Smooth muscle cell (in vitro differentiated cells): ENCODE results near the gene HECA. TPM values are rescaled to one million over a fixed set of nuclear protein-coding genes. Genes with fewer than 3 reads are reported as not detected.

Experiments
- DNase-seq: peaks from one replicate; lab custom pipeline; 2025; ENCODE audit not compliant: unreplicated experiment; lab: John Stamatoyannopoulos, UW
- H2AFZ ChIP-seq: fragments of 200-600 bp; sonication (generic); 2 replicates; pipeline ENCODE4 v1.6.0; 2016; ENCODE audit warnings: antibody characterized with exemption, low read depth, mild to moderate bottlenecking
- H3F3A ChIP-seq: fragments of 200-600 bp; sonication (generic); 2 replicates; pipeline ENCODE4 v1.6.0; 2017; ENCODE audit warnings: antibody characterized with exemption, low read depth
- H3K27ac ChIP-seq: fragments of 200-600 bp; sonication (generic); 2 replicates; pipeline ENCODE4 v1.5.1; 2016; ENCODE audit warnings: low read depth, mild to moderate bottlenecking
- H3K27me3 ChIP-seq: fragments of 200-600 bp; sonication (generic); 2 replicates; pipeline ENCODE4 v1.6.1; 2016; ENCODE audit warnings: low read depth, mild to moderate bottlenecking
- H3K36me3 ChIP-seq: fragments of 200-600 bp; sonication (generic); 2 replicates; pipeline ENCODE4 v1.5.1; 2016; ENCODE audit warnings: low read depth
- H3K4me1 ChIP-seq: fragments of 200-600 bp; sonication (generic); 2 replicates; pipeline ENCODE4 v1.5.1; 2016; ENCODE audit warnings: low read depth
- H3K4me2 ChIP-seq: fragments of 200-600 bp; sonication (generic); 2 replicates; pipeline ENCODE4 v1.6.0; 2016; ENCODE audit warnings: mild to moderate bottlenecking
- H3K4me3 ChIP-seq: fragments of 200-600 bp; sonication (generic); 2 replicates; pipeline ENCODE4 v1.5.1; 2016; ENCODE audit warnings: mild to moderate bottlenecking
- H3K79me2 ChIP-seq: fragments of 200-600 bp; sonication (generic); 2 replicates; pipeline ENCODE4 v1.6.0; 2016; ENCODE audit warnings: low read depth, mild to moderate bottlenecking
- H3K9ac ChIP-seq: fragments of 200-600 bp; sonication (generic); 2 replicates; pipeline ENCODE4 v1.6.0; 2016; ENCODE audit warnings: low read depth
- H3K9me3 ChIP-seq: fragments of 200-600 bp; sonication (generic); replicated peaks from 2 replicates; pipeline ENCODE4 v1.5.1; 2016; ENCODE audit warnings: low read depth
- H4K20me1 ChIP-seq: fragments of 200-600 bp; sonication (generic); 2 replicates; pipeline ENCODE4 v1.6.0; 2016; ENCODE audit warnings: low read depth
- WGBS: methylation state at CpG from one replicate; pipeline ENCODE4 v1.1.7; 2016; ENCODE audit warnings: low lambda C conversion rate; 5-methylcytosine and 5-hydroxymethylcytosine counted together
- polyA plus RNA-seq: library from polyadenylated mRNA; unstranded; fragments of >200 nt; fragmentation: Nextera tagmentation; extraction: Ambion mirVana; gene quantifications from 2 replicates; pipeline ENCODE4 v1.2.1, GENCODE V29; 2016
- total RNA-seq: library from RNA; depleted of rRNA; stranded (reverse); fragments of >200 nt; gene quantifications from 2 replicates; pipeline ENCODE4 v1.2.3, GENCODE V29; 2014
- TF ChIP-seq, protein P1 (sequence below): fragments of 200-600 bp; sonication (generic); IDR thresholded peaks from 2 replicates; pipeline ENCODE4 v1.5.1; 2017; ENCODE audit warnings: borderline replicate concordance, mild to moderate bottlenecking, antibody characterized with exemption; ENCODE audit not compliant: insufficient read depth, poor library complexity, severe bottlenecking

The HECA gene
- total and polyA plus RNA-seq, 2 experiments from 2014 or later: 7.7 to 19.7 TPM

DNA sequence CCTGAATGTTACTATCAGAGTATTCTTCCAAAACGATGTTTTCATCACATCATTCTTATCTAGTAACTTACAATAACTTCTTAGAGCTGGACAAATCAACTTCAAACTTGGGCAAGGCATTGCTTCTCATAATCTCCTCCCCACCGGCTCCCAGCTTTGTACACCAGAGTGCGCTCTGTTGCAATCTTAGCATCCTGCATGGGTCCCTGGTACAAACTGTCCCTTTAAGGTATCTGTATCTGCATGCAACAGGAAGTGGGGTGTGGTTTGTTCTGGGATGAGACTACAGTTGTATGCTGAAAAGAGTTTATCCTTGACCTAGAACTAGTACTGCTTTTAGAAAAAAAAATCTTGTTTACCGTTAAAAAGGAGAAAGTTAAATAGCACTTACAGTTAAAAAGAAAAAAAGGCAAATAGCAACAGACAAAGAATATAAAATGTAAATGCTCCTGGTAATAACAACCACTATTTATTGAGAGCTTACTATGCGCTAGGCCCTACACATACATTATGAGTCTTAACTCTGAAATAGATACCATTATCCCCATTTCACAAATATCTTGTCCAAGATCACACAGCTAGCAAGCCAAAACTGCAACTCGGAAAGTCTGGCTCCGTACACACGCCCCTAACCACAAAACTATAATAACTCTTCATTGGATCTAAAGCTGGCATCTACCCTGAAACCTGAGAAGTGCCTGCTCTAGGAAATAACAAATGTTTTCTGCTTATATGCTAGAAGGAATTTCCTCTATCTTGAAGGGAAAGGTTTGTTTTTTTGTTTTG lies 9.8 kb upstream of the HECA start:
- WGBS: 59% methylated on average over 8 of the region's 8 CpGs
- Histone ChIP-seq H3K4me1 (no peaks in the 10 kb centered on the region), H3F3A (peaks cover 9% of the 10 kb centered on the region), H3K79me2 (no peaks in the 10 kb centered on the region), H3K27ac (no peak overlapping the region), H4K20me1 (no peaks in the 10 kb centered on the region), H3K9me3 (no peaks in the 10 kb centered on the region), H3K27me3 (no peaks in the 10 kb centered on the region), H2AFZ (no peak overlapping the region), H3K4me2 (peak overlapping the region; percentile 33), H3K36me3 (no peaks in the 10 kb centered on the region), H3K9ac (no peak overlapping the region), H3K4me3 (no peak overlapping the region)
- no peak for DNase-seq
- TF ChIP-seq, protein P1, sequence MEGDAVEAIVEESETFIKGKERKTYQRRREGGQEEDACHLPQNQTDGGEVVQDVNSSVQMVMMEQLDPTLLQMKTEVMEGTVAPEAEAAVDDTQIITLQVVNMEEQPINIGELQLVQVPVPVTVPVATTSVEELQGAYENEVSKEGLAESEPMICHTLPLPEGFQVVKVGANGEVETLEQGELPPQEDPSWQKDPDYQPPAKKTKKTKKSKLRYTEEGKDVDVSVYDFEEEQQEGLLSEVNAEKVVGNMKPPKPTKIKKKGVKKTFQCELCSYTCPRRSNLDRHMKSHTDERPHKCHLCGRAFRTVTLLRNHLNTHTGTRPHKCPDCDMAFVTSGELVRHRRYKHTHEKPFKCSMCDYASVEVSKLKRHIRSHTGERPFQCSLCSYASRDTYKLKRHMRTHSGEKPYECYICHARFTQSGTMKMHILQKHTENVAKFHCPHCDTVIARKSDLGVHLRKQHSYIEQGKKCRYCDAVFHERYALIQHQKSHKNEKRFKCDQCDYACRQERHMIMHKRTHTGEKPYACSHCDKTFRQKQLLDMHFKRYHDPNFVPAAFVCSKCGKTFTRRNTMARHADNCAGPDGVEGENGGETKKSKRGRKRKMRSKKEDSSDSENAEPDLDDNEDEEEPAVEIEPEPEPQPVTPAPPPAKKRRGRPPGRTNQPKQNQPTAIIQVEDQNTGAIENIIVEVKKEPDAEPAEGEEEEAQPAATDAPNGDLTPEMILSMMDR: peak; percentile 36

DNA sequence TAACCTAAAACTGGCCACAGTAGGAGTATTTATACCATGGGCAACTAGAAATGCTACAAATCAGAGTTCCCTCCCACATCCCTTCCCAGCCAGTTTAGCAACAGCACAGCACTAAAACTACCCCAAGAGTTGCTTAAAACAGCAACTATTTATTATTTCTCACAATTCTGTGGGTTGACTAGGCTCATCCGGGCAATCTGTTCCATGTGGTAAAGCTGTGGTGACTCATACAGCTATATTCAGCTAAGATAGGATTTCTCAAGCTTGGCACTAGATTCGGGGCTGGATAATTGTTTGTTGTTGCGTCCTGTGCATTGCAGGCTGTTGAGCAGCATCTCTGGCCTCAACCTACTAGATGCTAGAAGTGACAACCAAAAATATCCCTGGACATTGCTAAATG lies 8.6 kb upstream of the HECA start:
- Histone ChIP-seq H3K4me3 (no peak overlapping the region), H3F3A (peaks cover 9% of the 10 kb centered on the region), H3K9ac (no peak overlapping the region), H2AFZ (no peak overlapping the region), H3K4me1 (no peaks in the 10 kb centered on the region), H3K9me3 (no peaks in the 10 kb centered on the region), H3K27ac (no peak overlapping the region), H4K20me1 (no peaks in the 10 kb centered on the region), H3K4me2 (peak overlapping the region; percentile 11), H3K27me3 (no peaks in the 10 kb centered on the region), H3K79me2 (no peaks in the 10 kb centered on the region), H3K36me3 (no peaks in the 10 kb centered on the region)
- no peak for DNase-seq
- 13% methylated on average over 3 of the region's 3 CpGs for WGBS
- TF ChIP-seq, protein P1: no peak

DNA sequence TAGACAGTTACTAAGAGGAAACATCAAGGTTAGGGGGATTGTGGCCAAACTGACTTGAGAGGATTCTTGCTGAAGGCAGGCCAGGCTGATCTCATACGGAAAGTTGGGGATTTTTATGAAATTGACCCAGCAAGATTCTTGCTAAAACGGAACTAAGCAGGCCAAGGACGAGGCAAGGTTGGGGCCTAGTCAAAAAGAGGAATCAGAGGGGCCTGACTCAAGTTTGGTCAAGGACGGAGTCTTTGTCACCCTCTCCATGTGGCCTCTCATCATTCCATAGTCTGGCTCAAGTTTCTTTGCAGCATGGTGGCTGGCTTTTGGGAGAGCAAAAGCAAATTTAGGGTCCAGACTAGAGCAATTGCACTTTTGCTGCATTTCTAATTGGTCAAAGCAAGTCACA lies 7.9 kb upstream of the HECA start:
- no peaks in the 10 kb centered on the region for H3K36me3 ChIP-seq
- TF ChIP-seq, protein P1: no peak
- WGBS: 89% methylated on average over 4 of the region's 4 CpGs
- H3K27ac ChIP-seq: no peak overlapping the region
- no peaks in the 10 kb centered on the region for H4K20me1 ChIP-seq
- no peaks in the 10 kb centered on the region for H3K79me2 ChIP-seq
- H3K4me1 ChIP-seq: no peaks in the 10 kb centered on the region
- H3K9ac ChIP-seq: no peak overlapping the region
- no peak overlapping the region for H3K4me3 ChIP-seq
- no peak for DNase-seq
- no peak overlapping the region for H2AFZ ChIP-seq
- H3F3A ChIP-seq: peaks cover 9% of the 10 kb centered on the region
- no peaks in the 10 kb centered on the region for H3K27me3 ChIP-seq
- H3K4me2 ChIP-seq: no peak overlapping the region
- H3K9me3 ChIP-seq: no peaks in the 10 kb centered on the region

DNA sequence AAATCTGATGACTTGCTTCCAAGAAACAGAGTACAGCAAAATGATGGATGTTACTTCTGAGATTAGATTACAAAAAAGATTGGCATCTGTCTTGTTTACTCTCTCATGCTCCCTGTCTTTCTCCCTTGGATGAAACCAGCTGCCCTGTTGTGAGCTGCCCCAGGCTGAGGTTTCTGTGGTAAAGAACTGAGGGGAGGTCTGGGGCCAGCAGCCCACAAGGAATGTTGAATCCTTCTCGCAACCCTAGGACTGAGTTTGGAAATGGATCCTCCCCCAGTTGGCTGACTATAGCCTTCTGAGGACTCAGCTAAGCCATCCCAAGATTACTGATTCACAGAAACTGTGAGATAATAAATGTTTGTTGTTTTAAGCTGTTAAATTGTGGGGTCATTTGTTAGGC lies 5.6 kb upstream of the HECA start:
- Histone ChIP-seq H3K27ac (no peak overlapping the region), H4K20me1 (no peaks in the 10 kb centered on the region), H3K4me1 (no peaks in the 10 kb centered on the region), H3K27me3 (no peaks in the 10 kb centered on the region), H2AFZ (no peak overlapping the region), H3K79me2 (no peaks in the 10 kb centered on the region), H3K9ac (no peak overlapping the region), H3F3A (peaks cover 24% of the 10 kb centered on the region), H3K9me3 (no peaks in the 10 kb centered on the region), H3K4me3 (no peak overlapping the region), H3K36me3 (no peaks in the 10 kb centered on the region), H3K4me2 (peak overlapping the region; percentile 14)
- TF ChIP-seq, protein P1: no peak
- DNase-seq: no peak
- WGBS: 18% methylated on average over 1 of the region's 1 CpG
